H9 (cell line): ENCODE measurements around the gene NTNG2. TPM values are rescaled to one million over a fixed set of nuclear protein-coding genes. Genes with fewer than 3 reads are reported as not detected.

Experiments
- DNase-seq: peaks from one replicate; pipeline ENCODE4 v3.0.0-alpha.2; 2017
- H2AFZ ChIP-seq: one replicate; pipeline ENCODE4 v1.6.1; 2013; ENCODE audit warnings: mild to moderate bottlenecking, low read length, control low read depth, moderate library complexity
- H2AK5ac ChIP-seq: 2 replicates; pipeline ENCODE4 v1.6.1; 2013; ENCODE audit warnings: low read length, control low read depth, mixed read lengths; ENCODE audit not compliant: insufficient read length
- H2BK120ac ChIP-seq: one replicate; pipeline ENCODE4 v1.6.1; 2013; ENCODE audit warnings: low read depth, mild to moderate bottlenecking, low read length, control low read depth, inconsistent platforms; ENCODE audit not compliant: poor library complexity, severe bottlenecking
- H2BK12ac ChIP-seq: 2 replicates; pipeline ENCODE4 v1.6.1; 2013; ENCODE audit warnings: low read length, control low read depth, mixed read lengths, low read depth; ENCODE audit not compliant: insufficient read length
- H2BK15ac ChIP-seq: 2 replicates; pipeline ENCODE4 v1.6.1; 2013; ENCODE audit warnings: low read depth, low read length, control low read depth
- H2BK20ac ChIP-seq: one replicate; pipeline ENCODE4 v1.6.1; 2013; ENCODE audit warnings: low read depth, mild to moderate bottlenecking, low read length, control low read depth, inconsistent platforms; ENCODE audit not compliant: poor library complexity, severe bottlenecking
- H2BK5ac ChIP-seq: 2 replicates; pipeline ENCODE4 v1.6.1; 2013; ENCODE audit warnings: low read length, control low read depth, mixed read lengths; ENCODE audit not compliant: insufficient read length
- H3K14ac ChIP-seq: 2 replicates; pipeline ENCODE4 v1.6.1; 2013; ENCODE audit warnings: low read length, control low read depth; ENCODE audit not compliant: insufficient read depth
- H3K18ac ChIP-seq: 2 replicates; pipeline ENCODE4 v1.6.1; 2013; ENCODE audit warnings: low read depth, mild to moderate bottlenecking, mixed read lengths, low read length, control low read depth; ENCODE audit not compliant: insufficient read length
- H3K23ac ChIP-seq: 2 replicates; pipeline ENCODE4 v1.6.1; 2013; ENCODE audit warnings: low read length, control low read depth, mixed read lengths, low read depth; ENCODE audit not compliant: insufficient read length
- H3K23me2 ChIP-seq: 2 replicates; pipeline ENCODE4 v1.6.1; 2013; ENCODE audit warnings: low read depth, mild to moderate bottlenecking, mixed read lengths, low read length, control low read depth; ENCODE audit not compliant: insufficient read length, poor library complexity, severe bottlenecking
- H3K27ac ChIP-seq: 2 replicates; pipeline ENCODE4 v1.5.1; 2013; ENCODE audit warnings: low read length, control low read depth, mixed read lengths, low read depth; ENCODE audit not compliant: insufficient read length
- H3K27me3 ChIP-seq: 2 replicates; pipeline ENCODE4 v1.6.1; 2013; ENCODE audit warnings: low read length, control low read depth, inconsistent platforms; ENCODE audit not compliant: insufficient read depth
- H3K4ac ChIP-seq: 2 replicates; pipeline ENCODE4 v1.6.1; 2013; ENCODE audit warnings: low read depth, mild to moderate bottlenecking, control low read depth, inconsistent platforms, low read length, moderate library complexity
- H3K4me1 ChIP-seq: 2 replicates; pipeline ENCODE4 v1.6.1; 2013; ENCODE audit warnings: low read length, control low read depth, inconsistent platforms; ENCODE audit not compliant: insufficient read depth
- H3K4me2 ChIP-seq: 2 replicates; pipeline ENCODE4 v1.6.1; 2013; ENCODE audit warnings: low read length, control low read depth, mixed read lengths; ENCODE audit not compliant: insufficient read length, insufficient read depth
- H3K56ac ChIP-seq: 2 replicates; pipeline ENCODE4 v1.6.1; 2013; ENCODE audit warnings: low read depth, mild to moderate bottlenecking, mixed read lengths, low read length, control low read depth; ENCODE audit not compliant: insufficient read length
- H3K79me1 ChIP-seq: 2 replicates; pipeline ENCODE4 v1.6.1; 2013; ENCODE audit warnings: low read depth, mild to moderate bottlenecking, moderate library complexity, low read length, control low read depth, inconsistent platforms; ENCODE audit not compliant: insufficient read depth, poor library complexity, severe bottlenecking
- H3K79me2 ChIP-seq: 2 replicates; pipeline ENCODE4 v1.6.1; 2013; ENCODE audit warnings: low read length, control low read depth, inconsistent platforms; ENCODE audit not compliant: insufficient read depth
- H3K9ac ChIP-seq: 2 replicates; pipeline ENCODE4 v1.6.1; 2013; ENCODE audit warnings: low read length, control low read depth, mixed read lengths; ENCODE audit not compliant: insufficient read length; ENCODE audit errors: extremely low read depth
- H3K9me3 ChIP-seq: one replicate; pipeline ENCODE4 v1.6.1; 2013; ENCODE audit warnings: low read depth, low read length, inconsistent platforms; ENCODE audit not compliant: control insufficient read depth
- H3T11ph ChIP-seq: one replicate; pipeline ENCODE4 v1.6.1; 2013; ENCODE audit warnings: mild to moderate bottlenecking, low read length, control low read depth, inconsistent platforms
- H4K20me1 ChIP-seq: one replicate; pipeline ENCODE4 v1.6.1; 2013; ENCODE audit not compliant: control insufficient read depth, insufficient read length, insufficient read depth
- H4K5ac ChIP-seq: 2 replicates; pipeline ENCODE4 v1.6.1; 2013; ENCODE audit warnings: low read depth, mild to moderate bottlenecking, mixed read lengths, low read length, control low read depth; ENCODE audit not compliant: insufficient read length
- H4K8ac ChIP-seq: replicated peaks from 2 replicates; pipeline ENCODE4 v1.6.1; 2013; ENCODE audit warnings: low read length, control low read depth, mixed read lengths, low read depth; ENCODE audit not compliant: insufficient read length
- H4K91ac ChIP-seq: 2 replicates; pipeline ENCODE4 v1.6.1; 2013; ENCODE audit warnings: low read depth, mild to moderate bottlenecking, moderate library complexity, mixed read lengths, low read length, control low read depth; ENCODE audit not compliant: insufficient read length
- H3K27ac Mint-ChIP-seq, 3 experiments: 2 replicates in 2 of 3; 3 replicates in 1 of 3; pipeline ENCODE4 v1.8.0; 2020 to 2021; ENCODE audit warnings: mixed read lengths in 3 of 3, mild to moderate bottlenecking in 1 of 3, moderate library complexity in 1 of 3
- H3K27me3 Mint-ChIP-seq: 2 replicates; pipeline ENCODE4 v1.8.0; 2021; ENCODE audit warnings: low read depth, mild to moderate bottlenecking, moderate library complexity, mixed read lengths
- H3K36me3 Mint-ChIP-seq, 3 experiments: 2 replicates in 2 of 3; 3 replicates in 1 of 3; pipeline ENCODE4 v1.8.0; 2020 to 2021; ENCODE audit warnings: low read depth in 3 of 3, mixed read lengths in 3 of 3; ENCODE audit not compliant: insufficient read depth in 1 of 3
- H3K4me1 Mint-ChIP-seq, 2 experiments: 2 replicates each; pipeline ENCODE4 v1.8.0; 2020; ENCODE audit warnings: mixed read lengths in 2 of 2
- H3K4me3 Mint-ChIP-seq, 2 experiments: 2 replicates in 1 of 2; 3 replicates in 1 of 2; pipeline ENCODE4 v1.8.0; 2020 to 2021; ENCODE audit warnings: mild to moderate bottlenecking in 2 of 2, mixed read lengths in 2 of 2, moderate library complexity in 1 of 2
- H3K9me3 Mint-ChIP-seq, 2 experiments: 2 replicates in 1 of 2; 3 replicates in 1 of 2; pipeline ENCODE4 v1.8.0; 2020; ENCODE audit warnings: mild to moderate bottlenecking in 2 of 2, mixed read lengths in 2 of 2, moderate library complexity in 1 of 2
- WGBS: extraction: QIAGEN DNeasy Blood & Tissue Kit; methylation state at CpG from one replicate; pipeline ENCODE4 v1.1.7; 2013; ENCODE audit warnings: missing lambda C conversion rate, low lambda C conversion rate, mixed read lengths; ENCODE audit not compliant: insufficient read length; ENCODE audit errors: extremely low coverage; 5-methylcytosine and 5-hydroxymethylcytosine counted together
- total RNA-seq: library from RNA; stranded (reverse); gene quantifications from 2 replicates; pipeline ENCODE4 v1.2.1, GENCODE V29; 2021
- TF ChIP-seq, protein P1 (sequence below): fragments of 200-600 bp; sonication (generic); conservative IDR thresholded peaks from 3 replicates; pipeline ENCODE4 v1.8.0; 2021; ENCODE audit warnings: antibody characterized with exemption, mild to moderate bottlenecking

The NTNG2 gene
- total RNA-seq, 1 experiment from 2014 or later, result 0.52 TPM

DNA sequence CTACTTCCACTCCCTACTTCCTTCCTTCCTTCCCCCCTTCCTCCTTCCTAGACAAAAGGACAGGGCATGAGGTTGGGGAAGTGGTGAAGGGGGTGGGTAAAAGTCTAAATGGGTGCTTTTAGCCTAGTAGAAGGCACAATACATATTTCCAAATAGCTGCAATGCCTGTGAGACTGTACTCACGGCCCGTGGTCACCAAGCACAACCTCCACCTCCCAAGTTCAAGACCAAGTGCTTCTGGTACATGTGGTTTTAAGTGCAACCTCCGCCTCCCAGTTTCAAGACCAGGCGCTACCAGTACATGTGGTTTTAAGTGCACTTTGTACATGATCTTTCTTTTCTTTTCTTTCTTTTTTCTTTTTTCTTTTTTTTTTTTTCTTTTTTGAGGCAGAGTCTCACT lies 14.5 kb upstream of the NTNG2 start:
- no peak overlapping the region for H2BK20ac ChIP-seq
- H3K9me3 Mint-ChIP-seq, result no peaks in the 10 kb centered on the region; a peak in 1 of 5 replicates
- peaks cover 28% of the 10 kb centered on the region for H3K27me3 Mint-ChIP-seq
- no peak overlapping the region for H3K14ac ChIP-seq
- H3K9ac ChIP-seq, result no peak overlapping the region
- H3K4me1 Mint-ChIP-seq, result peaks cover 2 to 11% of the 10 kb centered on the region in 2 experiments
- no peak overlapping the region for H3K56ac ChIP-seq
- no peaks in the 10 kb centered on the region for H3K79me2 ChIP-seq
- H2BK12ac ChIP-seq, result no peak overlapping the region
- H3K18ac ChIP-seq, result no peak overlapping the region
- no peaks in the 10 kb centered on the region for H3K36me3 Mint-ChIP-seq
- no peak overlapping the region for H3K27ac ChIP-seq
- no peak overlapping the region for H4K8ac ChIP-seq
- no peak overlapping the region for H4K5ac ChIP-seq
- no peaks in the 10 kb centered on the region for H3K27me3 ChIP-seq
- no peak overlapping the region for H3K4me3 Mint-ChIP-seq
- no peak overlapping the region for H3K27ac Mint-ChIP-seq
- no peaks in the 10 kb centered on the region for H3K79me1 ChIP-seq
- no peak overlapping the region for H2AFZ ChIP-seq
- no peaks in the 10 kb centered on the region for H3K9me3 ChIP-seq
- H3K4me2 ChIP-seq, result no peak overlapping the region
- no peak overlapping the region for H2BK15ac ChIP-seq
- no peak overlapping the region for H3T11ph ChIP-seq
- no peaks in the 10 kb centered on the region for H3K23me2 ChIP-seq
- WGBS, result no CpG with 5 or more reads among the region's 4 CpGs
- no peaks in the 10 kb centered on the region for H4K20me1 ChIP-seq
- H2BK5ac ChIP-seq, result no peak overlapping the region
- H2BK120ac ChIP-seq, result no peak overlapping the region
- H4K91ac ChIP-seq, result no peak overlapping the region
- no peak overlapping the region for H2AK5ac ChIP-seq
- no peak for DNase-seq
- H3K4me1 ChIP-seq, result no peaks in the 10 kb centered on the region
- TF ChIP-seq, protein P1, sequence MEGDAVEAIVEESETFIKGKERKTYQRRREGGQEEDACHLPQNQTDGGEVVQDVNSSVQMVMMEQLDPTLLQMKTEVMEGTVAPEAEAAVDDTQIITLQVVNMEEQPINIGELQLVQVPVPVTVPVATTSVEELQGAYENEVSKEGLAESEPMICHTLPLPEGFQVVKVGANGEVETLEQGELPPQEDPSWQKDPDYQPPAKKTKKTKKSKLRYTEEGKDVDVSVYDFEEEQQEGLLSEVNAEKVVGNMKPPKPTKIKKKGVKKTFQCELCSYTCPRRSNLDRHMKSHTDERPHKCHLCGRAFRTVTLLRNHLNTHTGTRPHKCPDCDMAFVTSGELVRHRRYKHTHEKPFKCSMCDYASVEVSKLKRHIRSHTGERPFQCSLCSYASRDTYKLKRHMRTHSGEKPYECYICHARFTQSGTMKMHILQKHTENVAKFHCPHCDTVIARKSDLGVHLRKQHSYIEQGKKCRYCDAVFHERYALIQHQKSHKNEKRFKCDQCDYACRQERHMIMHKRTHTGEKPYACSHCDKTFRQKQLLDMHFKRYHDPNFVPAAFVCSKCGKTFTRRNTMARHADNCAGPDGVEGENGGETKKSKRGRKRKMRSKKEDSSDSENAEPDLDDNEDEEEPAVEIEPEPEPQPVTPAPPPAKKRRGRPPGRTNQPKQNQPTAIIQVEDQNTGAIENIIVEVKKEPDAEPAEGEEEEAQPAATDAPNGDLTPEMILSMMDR, result no peak
- no peak overlapping the region for H3K4ac ChIP-seq
- no peak overlapping the region for H3K23ac ChIP-seq
